Lower lobe of right lung (tissue), 2 donors: ENCODE measurements around the gene NBPF3. TPM values are rescaled to one million over a fixed set of nuclear protein-coding genes. Genes with fewer than 3 reads are reported as not detected.
A peak's percentile ranks its signal among the peaks of the same experiment; 100 is the strongest.
"Not testable (repeated sequence)": the region's sequence is repeated elsewhere in the genome, so short reads cannot be mapped to it uniquely, and the experiment has no call there.

Experiments
- ATAC-seq, 2 donors: fragments of 200-7000 bp; cut with Tn5 transposase; one replicate each; pipeline ENCODE4 v1.9.1; 2020 to 2022; ENCODE audit warnings: mild to moderate bottlenecking in 2 of 2, moderate library complexity in 2 of 2
- DNase-seq: peaks from one replicate; pipeline ENCODE4 v3.0.0-alpha.2; 2020
- H3K27ac ChIP-seq: fragments of 200-600 bp; one replicate; pipeline ENCODE4 v1.8.0; 2022
- H3K27me3 ChIP-seq: fragments of 200-600 bp; one replicate; pipeline ENCODE4 v1.8.0; 2022; ENCODE audit warnings: low read depth
- H3K36me3 ChIP-seq: fragments of 200-600 bp; one replicate; pipeline ENCODE4 v1.8.0; 2022; ENCODE audit warnings: mild to moderate bottlenecking
- H3K4me1 ChIP-seq: fragments of 200-600 bp; one replicate; pipeline ENCODE4 v1.8.0; 2022
- H3K4me3 ChIP-seq: fragments of 200-600 bp; one replicate; pipeline ENCODE4 v1.8.0; 2022; ENCODE audit warnings: mild to moderate bottlenecking
- H3K9me3 ChIP-seq: fragments of 200-600 bp; one replicate; pipeline ENCODE4 v1.8.0; 2022
- intact Hi-C: fragments of 100-400 bp; cut with DNase I; formaldehyde crosslinking; loops from one replicate; pipeline ENCODE4 v1.11.0; 2022
- total RNA-seq: library from RNA; stranded (reverse); fragmentation: NEBNext Ultra II Directional; extraction: Animal tissue kit (Norgen Biotek cat#: 25700); gene quantifications from one replicate; pipeline ENCODE4 v1.2.1, GENCODE V29; 2021
- TF ChIP-seq, protein P1 (sequence below): fragments of 200-600 bp; IDR thresholded peaks from one replicate; pipeline ENCODE4 v1.8.0; 2022; ENCODE audit warnings: antibody characterized with exemption, mild to moderate bottlenecking
- donor health status: DM: no; HTN: yes; CAD: no; lungs with severe emphysema.

NBPF3 gene
- total RNA-seq, 1 donor from 2014 or later, result 9.5 TPM

DNA sequence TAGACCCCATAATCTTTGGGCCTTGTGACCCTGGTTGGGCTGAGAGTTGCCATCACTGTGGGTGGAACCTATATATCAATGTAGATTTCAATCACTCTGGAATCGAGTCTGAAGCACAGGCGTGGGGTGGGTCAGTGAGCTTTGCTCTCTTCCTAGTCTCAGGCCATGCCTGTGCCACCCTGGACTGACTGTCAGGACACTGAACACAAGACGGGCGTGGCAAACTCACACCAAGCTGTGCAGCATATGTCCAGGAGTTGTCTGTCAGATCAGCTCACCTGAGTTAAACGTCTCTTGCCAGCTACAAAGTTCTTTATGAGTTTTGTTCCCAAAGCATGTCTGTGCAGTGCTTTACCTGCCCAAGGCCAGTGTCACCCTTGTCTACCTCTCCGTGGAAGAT, 38.4 kb downstream of the NBPF3 start:
- TF ChIP-seq, protein P1, sequence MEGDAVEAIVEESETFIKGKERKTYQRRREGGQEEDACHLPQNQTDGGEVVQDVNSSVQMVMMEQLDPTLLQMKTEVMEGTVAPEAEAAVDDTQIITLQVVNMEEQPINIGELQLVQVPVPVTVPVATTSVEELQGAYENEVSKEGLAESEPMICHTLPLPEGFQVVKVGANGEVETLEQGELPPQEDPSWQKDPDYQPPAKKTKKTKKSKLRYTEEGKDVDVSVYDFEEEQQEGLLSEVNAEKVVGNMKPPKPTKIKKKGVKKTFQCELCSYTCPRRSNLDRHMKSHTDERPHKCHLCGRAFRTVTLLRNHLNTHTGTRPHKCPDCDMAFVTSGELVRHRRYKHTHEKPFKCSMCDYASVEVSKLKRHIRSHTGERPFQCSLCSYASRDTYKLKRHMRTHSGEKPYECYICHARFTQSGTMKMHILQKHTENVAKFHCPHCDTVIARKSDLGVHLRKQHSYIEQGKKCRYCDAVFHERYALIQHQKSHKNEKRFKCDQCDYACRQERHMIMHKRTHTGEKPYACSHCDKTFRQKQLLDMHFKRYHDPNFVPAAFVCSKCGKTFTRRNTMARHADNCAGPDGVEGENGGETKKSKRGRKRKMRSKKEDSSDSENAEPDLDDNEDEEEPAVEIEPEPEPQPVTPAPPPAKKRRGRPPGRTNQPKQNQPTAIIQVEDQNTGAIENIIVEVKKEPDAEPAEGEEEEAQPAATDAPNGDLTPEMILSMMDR, result no peak
- DNase-seq (no peak), ATAC-seq (no peak)
- Histone ChIP-seq H3K4me1 (no peaks in the 10 kb centered on the region), H3K27me3 (no peaks in the 10 kb centered on the region), H3K9me3 (no peaks in the 10 kb centered on the region), H3K4me3 (no peak overlapping the region), H3K27ac (no peak overlapping the region), H3K36me3 (peaks cover 26% of the 10 kb centered on the region)
- intact Hi-C loops, result no loop called here

DNA sequence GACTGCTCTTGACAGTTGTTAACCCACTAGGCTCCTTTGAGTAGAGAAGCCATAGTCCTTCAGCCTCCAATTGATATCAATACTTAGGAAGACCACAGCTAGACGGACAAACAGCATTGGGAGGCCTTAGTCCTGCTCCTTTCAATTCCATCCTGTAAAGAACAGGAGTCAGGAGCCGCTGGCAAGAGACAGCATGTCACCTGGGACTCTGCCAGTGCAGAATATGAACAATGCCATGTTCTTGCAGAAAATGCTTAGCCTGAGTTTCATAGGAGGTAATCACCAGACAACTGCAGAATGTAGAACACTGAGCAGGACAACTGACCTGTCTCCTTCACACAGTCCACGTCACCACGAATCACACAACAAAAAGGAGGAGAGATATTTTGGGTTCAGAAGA, 43.9 kb downstream of the NBPF3 start:
- H3K9me3 ChIP-seq, H3K27ac ChIP-seq, intact Hi-C loops, H3K27me3 ChIP-seq, ATAC-seq, DNase-seq, H3K36me3 ChIP-seq, H3K4me1 ChIP-seq, H3K4me3 ChIP-seq: not testable (repeated sequence)

DNA sequence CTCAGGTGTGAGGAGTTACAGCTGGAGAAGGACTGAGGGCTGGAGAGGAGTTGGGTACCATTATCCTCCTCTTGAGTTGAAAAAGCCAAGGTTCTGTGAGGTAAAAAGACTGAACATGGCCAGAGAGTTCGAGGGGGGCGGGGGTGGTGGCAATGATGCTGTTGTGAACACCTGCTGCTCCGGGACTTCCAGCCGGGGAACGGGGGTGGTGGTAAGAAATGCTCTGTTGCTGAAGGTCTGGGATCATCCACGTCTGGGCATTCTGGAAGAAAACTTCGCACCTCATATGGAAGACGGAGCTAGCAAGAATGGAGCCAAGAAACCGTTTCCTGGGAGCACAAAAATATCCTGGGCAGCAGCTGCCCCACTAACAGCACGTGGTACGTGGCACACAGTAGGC, 49.2 kb downstream of the NBPF3 start:
- TF ChIP-seq, protein P1, result no peak
- Histone ChIP-seq H3K9me3 (no peaks in the 10 kb centered on the region), H3K36me3 (no peaks in the 10 kb centered on the region), H3K27me3 (no peaks in the 10 kb centered on the region), H3K4me3 (no peak overlapping the region), H3K27ac (no peak overlapping the region), H3K4me1 (no peaks in the 10 kb centered on the region)
- intact Hi-C loops, result no loop called here
- DNase-seq (no peak), ATAC-seq (no peak)

DNA sequence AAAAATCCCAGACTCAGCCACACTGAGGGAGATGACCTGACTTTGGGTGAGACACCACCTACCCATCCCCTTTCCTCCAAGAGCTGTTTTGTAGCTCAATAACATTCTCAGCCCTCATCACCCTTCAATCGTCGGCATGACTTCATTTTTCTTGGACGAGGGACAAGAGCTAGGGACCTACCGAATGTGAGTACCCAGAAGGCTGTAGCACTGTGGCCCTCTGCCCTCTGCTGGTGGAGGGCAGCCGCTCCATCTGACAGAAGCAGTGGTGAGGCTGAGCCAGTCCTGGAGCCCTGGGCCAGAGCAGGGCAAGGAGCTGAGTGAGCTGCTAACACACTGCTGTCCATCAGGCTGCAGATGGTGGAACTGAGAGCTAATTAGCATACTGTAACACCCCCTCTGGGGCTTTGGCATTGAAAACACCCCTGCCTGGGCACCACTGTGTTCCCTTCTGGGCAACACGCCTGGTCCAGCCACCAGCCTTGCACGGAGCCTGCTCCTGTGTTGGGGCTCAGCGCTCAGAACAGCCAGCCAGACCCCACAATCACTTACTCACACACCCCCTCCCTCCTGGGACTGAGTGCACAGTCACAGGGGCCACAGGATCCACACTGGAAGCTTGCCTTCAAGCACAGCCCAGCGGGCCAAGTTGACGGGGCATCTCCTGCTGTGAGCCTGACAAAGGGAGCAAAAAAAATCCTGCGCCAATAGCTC, 51.0 kb downstream of the NBPF3 start:
- H3K4me3 ChIP-seq, result no peak overlapping the region
- no peak for DNase-seq
- peak; percentile 54 to 63 for ATAC-seq
- no peaks in the 10 kb centered on the region for H3K36me3 ChIP-seq
- no peaks in the 10 kb centered on the region for H3K9me3 ChIP-seq
- no peaks in the 10 kb centered on the region for H3K27me3 ChIP-seq
- TF ChIP-seq, protein P1, result peak; percentile 37
- intact Hi-C loops, result no loop called here
- no peak overlapping the region for H3K27ac ChIP-seq
- H3K4me1 ChIP-seq, result no peaks in the 10 kb centered on the region

DNA sequence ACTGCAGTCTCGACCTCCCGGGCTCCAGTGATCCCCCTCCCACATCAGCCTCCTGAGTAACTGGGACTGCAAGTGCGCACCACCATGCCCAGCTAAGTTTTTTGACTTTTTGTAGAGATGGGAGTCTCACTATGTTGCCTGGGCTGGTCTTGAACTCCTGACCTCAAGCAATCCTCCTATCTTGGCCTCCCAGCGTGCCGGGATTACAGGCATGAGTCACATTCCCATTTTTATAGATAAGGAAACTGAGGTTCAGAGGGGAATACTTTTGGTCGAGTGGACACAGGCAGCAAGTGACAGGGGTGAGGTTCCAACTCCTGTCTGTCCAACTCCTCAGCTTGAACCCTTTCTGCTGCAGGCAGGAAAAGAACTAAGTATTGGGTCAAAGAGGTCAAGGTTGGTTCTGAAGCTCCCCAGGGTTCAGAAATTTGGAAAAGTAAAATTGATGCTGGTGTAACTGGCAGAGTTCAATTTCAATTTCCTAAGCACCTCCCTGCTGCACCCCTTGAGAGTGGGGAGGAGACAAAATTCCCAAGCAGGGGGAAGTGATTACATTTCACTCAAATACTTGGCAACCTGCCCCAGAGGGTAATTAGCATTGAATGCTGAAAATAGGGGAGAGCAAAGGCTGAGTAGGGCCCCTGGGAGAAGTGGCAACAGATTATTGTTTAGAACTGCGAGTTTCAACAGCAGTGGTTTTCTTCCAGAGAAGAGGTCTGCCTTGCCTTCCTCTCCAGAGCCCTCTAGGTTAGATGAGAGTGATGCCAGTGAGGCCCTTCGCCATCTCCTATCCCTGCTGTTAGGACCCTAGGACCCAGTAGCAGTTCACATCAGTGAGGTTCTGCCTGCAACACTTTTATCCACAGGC, 51.8 kb downstream of the NBPF3 start:
- no peak for DNase-seq

More for the DNA sequence above, 51.8 kb downstream of the NBPF3 start:
- H3K27ac ChIP-seq, result no peak overlapping the region
- H3K4me1 ChIP-seq, result no peaks in the 10 kb centered on the region
- intact Hi-C loops, result no loop called here
- no peak overlapping the region for H3K4me3 ChIP-seq
- TF ChIP-seq, protein P1, result no peak
- peak; percentile 43 to 51 for ATAC-seq
- no peaks in the 10 kb centered on the region for H3K36me3 ChIP-seq
- no peaks in the 10 kb centered on the region for H3K27me3 ChIP-seq
- no peaks in the 10 kb centered on the region for H3K9me3 ChIP-seq
